Fibroblast of skin of left quadriceps (primary cell): ENCODE data around the gene ARHGAP23.
"Not testable (repeated sequence)": the region's sequence is repeated elsewhere in the genome, so short reads cannot be mapped to it uniquely, and the experiment has no call there.

Source experiments
- DNase-seq, 2 experiments: peaks; one replicate each; pipeline ENCODE4 v3.0.0-alpha.2; 2013; ENCODE audit warnings: low read depth in 2 of 2

Gene ARHGAP23

DNA sequence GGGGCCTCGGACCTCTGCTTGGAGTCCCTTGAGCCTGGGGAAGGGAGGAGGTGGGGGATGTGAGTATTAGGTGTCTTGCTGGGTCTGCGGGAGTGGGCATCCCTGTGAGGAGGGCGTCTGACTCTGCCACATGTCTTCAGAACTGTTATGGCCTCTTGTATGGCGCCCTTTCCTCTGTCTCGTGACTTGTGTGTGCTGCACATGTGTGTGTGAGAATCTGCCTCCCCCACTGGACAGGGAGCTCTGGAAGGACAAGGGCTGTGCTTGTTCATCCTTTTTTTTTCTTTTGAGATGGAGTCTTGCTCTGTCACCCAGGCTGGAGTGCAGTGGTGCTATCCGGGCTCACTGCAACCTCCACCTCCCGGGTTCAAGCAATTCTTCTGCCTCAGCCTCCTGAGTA is 33.4 kb downstream of the ARHGAP23 start:
- DNase-seq, result no peak

GRCh38 chr17:38463451-38463858 is 35.2 kb downstream of the ARHGAP23 start:
- no peak for DNase-seq

DNA sequence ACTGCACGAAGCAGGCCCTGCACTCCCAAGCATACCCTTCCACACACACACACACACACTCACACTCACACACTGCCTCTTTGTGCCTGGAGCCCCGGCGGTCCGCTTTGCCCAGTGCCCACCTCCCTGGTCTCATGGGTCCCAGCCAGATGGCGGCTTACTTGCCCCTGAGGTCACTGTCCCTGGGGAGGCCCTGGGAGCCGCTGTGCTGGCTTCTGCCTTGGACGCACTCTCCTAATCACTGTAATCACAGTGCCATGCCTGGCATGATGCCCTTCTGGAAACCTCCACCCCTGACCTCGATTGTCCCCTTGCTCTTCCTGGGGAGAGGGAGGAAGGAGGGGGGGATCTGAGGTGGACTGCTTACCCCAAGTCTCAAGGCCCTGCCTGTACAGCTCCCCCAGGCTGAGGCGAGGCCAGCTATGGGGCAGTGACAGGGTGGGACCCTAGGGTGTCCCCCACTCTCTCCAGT is 36.0 kb downstream of the ARHGAP23 start:
- DNase-seq, result no peak

DNA sequence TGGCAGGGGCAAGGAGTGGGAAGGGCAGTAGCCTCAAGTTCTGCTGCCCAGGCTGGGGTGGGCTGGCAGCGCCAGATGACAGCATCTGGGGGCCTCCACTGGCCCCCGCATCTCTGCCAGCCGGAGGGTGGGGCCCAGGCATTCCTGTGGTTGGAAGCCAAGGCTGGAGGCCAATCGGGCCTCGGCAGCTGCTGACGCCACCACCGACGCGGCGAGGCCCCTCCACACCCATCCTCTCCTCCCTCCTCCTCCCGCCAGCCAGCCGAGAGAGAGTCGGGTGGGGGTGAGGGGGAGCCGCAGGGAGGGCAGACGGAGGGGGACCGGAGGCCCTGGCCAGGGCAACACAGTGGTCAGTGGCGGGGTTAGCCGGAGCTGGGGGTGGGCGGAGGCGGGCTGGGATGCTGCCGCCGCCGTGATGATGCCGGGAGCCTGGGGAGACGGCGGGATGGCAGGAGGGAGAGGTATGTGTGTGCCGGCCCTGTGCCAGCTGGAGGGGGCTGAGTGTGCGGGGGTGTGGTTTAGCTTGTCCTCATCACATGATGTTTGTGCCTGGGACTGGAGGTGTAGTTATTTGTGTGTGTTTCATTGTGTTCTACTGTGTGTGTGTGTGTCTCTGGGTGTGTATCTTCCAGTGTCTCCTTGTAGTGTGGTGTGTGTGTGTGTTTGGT is 36.6 kb downstream of the ARHGAP23 start:
- peak; percentile 82 for DNase-seq

DNA sequence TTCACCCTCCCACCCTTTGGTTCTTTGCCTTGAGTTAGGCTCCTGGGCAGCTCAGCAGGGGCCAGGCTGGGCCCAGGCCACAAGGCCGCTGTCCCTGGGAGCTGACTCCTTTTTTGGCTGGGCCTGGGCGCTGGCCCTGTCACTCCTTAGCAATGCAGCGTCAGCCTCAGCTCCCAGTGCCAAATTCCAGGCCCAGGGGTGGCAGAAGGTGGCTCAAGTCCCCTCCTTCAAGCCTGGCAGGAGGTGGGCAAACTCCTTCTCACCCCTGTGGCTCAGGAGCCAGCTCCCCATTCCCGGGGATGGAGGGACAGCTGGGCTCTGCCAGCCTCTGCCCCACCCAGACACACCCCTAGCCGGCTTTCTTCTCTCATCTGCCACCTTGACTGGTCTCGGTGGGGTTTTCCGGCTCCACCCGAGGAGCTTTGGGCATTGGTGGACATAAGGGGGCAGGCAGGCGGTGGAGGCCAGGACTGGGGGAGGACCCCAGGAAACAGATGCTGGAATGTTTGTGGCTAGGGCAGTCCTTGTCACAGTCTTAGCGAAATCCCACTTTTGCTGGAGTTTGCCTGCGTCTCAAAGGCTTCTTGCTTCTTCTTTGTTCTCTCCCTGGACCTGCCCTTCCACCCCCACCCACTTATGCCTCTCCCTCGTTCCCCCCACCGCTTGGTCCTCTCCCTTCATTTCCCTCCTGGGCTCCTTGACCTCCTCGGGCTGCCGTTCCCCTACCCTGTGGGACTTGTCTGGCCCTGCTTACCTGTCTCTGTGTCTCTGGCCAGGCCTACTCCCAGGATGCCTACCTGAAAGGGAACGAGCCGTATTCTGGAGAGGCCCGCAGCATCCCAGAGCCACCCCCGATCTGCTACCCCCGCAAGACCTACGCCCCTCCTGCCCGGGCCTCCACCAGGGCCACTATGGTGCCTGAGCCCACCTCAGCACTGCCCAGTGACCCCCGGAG is 37.4 kb downstream of the ARHGAP23 start:
- DNase-seq, result no peak

- no peak for DNase-seq
Observed at GRCh38 chr17:38466346-38467315, 38.4 kb downstream of the ARHGAP23 start.

DNA sequence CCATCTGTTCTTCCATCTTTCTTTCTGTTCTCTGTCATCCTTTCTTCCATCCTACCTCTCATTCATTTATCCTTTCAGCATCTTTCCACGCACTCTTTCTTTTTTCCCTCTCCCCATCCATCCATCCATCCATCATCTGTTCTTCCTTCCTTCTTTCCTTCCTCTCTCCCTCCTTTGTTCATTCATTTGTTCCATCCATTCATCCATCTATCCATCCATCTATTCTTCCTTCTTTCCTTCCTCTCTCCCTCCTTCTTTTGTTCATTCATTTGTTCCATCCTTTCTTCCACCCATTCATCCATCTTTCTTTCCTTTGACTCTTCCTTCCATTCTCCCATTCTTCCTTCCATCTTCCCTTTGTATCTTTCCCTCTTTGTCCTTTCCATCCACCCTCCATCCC is 39.2 kb downstream of the ARHGAP23 start:
- no peak for DNase-seq

GRCh38 chr17:38469875-38470274 is 41.6 kb downstream of the ARHGAP23 start:
- DNase-seq, result peak; percentile 50 to 52

DNA sequence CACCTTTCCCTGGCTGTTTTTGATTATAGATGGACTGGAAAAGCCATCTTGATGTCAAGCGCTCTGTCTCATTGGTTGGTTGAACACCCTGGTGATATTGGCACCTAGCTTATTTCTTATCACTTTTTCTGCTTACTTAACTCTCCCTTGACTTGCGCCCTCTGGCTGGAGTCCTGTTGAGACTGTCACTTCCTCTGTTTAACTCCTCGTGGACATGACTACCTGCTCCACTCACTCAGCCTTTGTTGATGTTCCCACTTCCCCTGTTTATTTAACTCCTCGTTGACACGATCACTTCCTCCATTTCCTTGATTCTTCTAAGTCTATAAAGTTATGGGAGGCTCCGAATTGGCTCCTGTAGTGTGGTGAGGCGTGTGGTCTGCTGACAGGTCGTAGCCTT is 43.0 kb downstream of the ARHGAP23 start:
- not testable (repeated sequence) for DNase-seq

GRCh38 chr17:38474666-38475065 is 46.4 kb downstream of the ARHGAP23 start:
- not testable (repeated sequence) for DNase-seq

DNA sequence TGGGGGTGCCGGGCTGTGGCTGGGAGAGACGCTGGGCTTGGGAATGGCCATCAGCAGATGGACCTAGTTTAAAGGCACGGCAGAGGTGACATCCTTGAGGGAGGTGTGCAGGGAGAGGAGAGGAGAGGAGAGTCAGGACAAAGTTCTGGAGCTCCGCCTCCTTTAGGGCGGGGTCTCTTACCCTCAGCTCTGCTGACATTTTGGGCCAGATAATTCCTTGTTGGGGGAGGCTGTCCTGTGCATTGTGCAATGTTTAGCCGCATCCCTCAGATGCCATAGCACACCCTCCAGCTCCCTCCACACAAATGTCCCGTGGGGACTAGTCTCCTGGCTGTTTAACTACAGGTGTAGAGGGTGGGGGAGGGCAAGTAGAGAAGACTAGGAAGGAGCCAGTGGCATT is 48.3 kb downstream of the ARHGAP23 start:
- DNase-seq, result no peak

DNA sequence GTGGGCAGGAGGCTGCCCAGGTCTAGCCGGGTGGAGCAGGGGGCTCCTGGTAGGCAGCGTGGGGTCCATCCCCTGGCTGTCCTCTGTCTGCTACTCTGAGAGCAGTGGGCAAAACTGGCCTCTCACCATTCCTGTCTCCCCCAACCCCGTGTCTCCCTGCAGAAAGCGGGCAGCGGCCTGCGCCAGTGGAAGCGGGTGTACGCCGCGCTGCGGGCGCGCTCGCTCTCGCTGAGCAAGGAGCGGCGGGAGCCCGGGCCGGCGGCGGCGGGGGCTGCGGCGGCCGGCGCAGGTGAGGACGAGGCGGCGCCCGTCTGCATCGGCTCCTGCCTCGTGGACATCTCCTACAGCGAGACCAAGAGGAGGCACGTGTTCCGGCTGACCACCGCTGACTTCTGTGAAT is 49.2 kb downstream of the ARHGAP23 start:
- not testable (repeated sequence) for DNase-seq

- not testable (repeated sequence) for DNase-seq
Observed at GRCh38 chr17:38477951-38478350, 49.7 kb downstream of the ARHGAP23 start.

- DNase-seq, result not testable (repeated sequence)
Observed at GRCh38 chr17:38478667-38479066, 50.4 kb downstream of the ARHGAP23 start.

DNA sequence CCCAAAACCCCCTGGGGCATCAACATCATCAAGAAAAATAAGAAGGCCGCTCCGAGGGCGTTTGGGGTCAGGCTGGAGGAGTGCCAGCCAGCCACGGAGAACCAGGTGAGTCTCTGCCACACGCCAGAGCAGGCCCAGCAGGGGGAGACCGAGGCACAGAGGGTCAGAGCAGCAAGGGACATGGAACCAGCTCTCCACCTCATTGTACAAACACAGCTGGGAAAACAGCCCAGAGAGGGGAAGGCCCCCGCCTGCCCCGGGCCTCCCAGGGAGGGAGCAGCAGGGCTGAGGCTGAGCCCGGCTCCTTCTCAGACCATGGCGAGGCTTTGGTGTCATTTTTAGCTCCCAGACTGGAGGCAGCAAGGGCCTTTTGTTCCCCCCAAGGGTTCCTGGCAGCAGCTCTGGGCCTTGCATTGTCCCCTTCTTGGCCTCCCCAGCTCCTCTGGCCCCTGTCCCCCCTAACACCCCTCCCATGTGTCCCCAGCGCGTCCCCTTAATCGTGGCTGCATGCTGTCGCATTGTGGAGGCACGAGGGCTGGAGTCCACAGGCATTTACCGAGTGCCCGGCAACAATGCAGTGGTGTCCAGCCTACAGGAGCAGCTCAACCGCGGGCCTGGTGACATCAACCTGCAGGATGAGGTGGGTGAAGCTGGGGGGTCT is 53.9 kb downstream of the ARHGAP23 start:
- not testable (repeated sequence) for DNase-seq

- DNase-seq, result not testable (repeated sequence)
Observed at GRCh38 chr17:38482700-38483043, 54.4 kb downstream of the ARHGAP23 start.

- DNase-seq, result peak; percentile 39 to 44
Observed at GRCh38 chr17:38484242-38485145, 56.2 kb downstream of the ARHGAP23 start.

GRCh38 chr17:38485146-38485468 is 56.8 kb downstream of the ARHGAP23 start:
- no peak for DNase-seq

GRCh38 chr17:38485681-38486298 is 57.5 kb downstream of the ARHGAP23 start:
- DNase-seq, result not testable (repeated sequence)

- DNase-seq, result not testable (repeated sequence)
Observed at GRCh38 chr17:38489774-38490173, 61.5 kb downstream of the ARHGAP23 start.
